Gastrocnemius medialis (tissue), 4 donors: ENCODE results near the gene UNCX.

Experiments
- CTCF ChIP-seq, 5 experiments: fragments of 450-650 bp in 3 of 5; fragments of 200-600 bp in 2 of 5; sonication (generic) in 2 of 5; IDR thresholded peaks in 4 of 5; conservative IDR thresholded peaks in 1 of 5; 1 replicate in 4 of 5; 2 replicates in 1 of 5; pipeline ENCODE4 v1.5.1; 2016 to 2019; ENCODE audit warnings: antibody characterized with exemption in 5 of 5, mild to moderate bottlenecking in 3 of 5, moderate library complexity in 3 of 5
- POLR2A ChIP-seq, 2 donors: fragments of 450-650 bp; IDR thresholded peaks; one replicate each; pipeline ENCODE4 v1.6.1; 2017; ENCODE audit warnings: antibody characterized with exemption in 2 of 2, mild to moderate bottlenecking in 2 of 2, moderate library complexity in 2 of 2

GRCh38 chr7:1262441-1262840 lies 29.8 kb downstream of the UNCX start:
- TF ChIP-seq CTCF (IDR thresholded peaks at IDR 0.05 in 4 of 5, conservative IDR thresholded peaks at IDR 0.05 in 1 of 5): no peak
- no peak for TF ChIP-seq POLR2A (IDR thresholded peaks at IDR 0.05)
